ENCODE results near the gene ASCC1.
A peak's percentile ranks its signal among the peaks of the same experiment; 100 is the strongest.

The ASCC1 gene

DNA sequence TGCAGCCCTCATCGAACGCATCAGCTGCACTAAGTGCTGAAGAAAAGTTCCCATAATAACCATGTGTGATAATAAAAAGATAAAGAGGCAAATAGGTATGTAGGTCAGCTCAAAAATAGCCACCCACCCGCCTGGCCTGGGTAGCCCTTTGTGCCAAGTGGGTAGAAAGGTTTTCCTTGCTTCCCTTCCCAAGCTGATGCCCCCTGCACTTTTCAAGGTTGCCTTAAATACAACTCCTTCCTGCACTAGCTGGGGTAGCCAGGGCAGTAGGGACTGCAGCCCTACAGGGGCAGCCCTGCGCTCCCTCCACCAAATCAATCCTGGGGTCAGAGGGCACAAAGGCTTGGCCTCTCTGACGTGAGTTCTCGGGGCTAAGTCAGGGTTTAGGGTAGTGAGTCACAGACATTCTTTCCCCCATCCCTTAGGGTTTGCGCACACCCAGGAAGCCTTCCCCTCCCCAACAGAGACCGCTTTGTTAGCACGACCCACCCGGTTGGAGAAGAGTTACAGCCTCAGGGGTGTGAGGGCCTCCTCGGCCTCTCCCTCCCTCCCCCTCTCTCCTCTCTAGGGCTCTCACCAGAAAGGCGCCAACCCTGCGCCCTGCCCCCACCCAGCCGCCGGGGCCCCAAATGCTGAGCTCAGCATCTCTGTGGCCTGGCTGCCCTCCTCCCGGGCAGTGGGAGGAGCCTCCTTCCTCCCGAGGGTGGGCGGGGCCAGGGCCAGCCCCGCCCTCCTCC is 44.3 kb upstream of the ASCC1 start:
- H3K4me3 ChIP-seq (replicated peaks; ENCODE audit: low read depth, low read length), result peak overlapping the region; percentile 47
- TF ChIP-seq, protein P1, sequence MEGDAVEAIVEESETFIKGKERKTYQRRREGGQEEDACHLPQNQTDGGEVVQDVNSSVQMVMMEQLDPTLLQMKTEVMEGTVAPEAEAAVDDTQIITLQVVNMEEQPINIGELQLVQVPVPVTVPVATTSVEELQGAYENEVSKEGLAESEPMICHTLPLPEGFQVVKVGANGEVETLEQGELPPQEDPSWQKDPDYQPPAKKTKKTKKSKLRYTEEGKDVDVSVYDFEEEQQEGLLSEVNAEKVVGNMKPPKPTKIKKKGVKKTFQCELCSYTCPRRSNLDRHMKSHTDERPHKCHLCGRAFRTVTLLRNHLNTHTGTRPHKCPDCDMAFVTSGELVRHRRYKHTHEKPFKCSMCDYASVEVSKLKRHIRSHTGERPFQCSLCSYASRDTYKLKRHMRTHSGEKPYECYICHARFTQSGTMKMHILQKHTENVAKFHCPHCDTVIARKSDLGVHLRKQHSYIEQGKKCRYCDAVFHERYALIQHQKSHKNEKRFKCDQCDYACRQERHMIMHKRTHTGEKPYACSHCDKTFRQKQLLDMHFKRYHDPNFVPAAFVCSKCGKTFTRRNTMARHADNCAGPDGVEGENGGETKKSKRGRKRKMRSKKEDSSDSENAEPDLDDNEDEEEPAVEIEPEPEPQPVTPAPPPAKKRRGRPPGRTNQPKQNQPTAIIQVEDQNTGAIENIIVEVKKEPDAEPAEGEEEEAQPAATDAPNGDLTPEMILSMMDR (IDR thresholded peaks at IDR 0.05; ENCODE audit: low read length, missing control alignments), result no peak

DNA sequence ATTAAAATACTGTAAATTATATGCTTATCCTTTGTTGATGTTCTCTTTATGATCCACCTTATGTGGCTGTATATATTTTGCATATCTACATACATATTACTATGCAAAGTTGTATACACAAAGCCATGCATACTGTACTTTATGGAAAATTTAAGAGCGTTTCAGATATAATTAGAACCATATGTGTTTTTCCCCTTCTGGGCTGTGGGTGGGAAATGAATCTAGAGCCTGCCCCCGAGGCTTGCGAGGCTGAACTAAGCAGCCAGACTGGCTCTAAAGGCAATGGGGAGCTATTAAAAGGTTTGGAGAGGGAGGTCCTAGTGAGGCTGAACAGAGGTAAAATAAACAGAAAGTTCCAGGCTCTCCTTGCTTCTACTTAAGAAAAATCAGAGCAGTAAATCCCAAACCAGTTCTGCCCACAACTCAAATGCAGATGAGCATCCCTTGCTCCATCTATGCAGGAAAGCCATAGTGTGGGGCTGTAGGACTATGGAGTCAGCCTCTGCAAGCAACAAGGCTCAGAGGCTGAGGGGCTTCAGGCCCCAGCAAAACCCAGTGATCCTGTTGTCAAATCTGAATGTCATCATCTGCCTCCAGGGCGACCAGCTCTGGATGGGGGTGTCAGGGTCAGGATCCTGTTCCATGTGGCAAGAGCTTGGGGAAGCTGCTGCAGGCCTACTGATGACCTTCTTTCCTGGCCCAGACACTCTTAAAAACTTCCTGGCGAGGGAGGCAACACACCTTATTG is 43.6 kb upstream of the ASCC1 start:
- H3K4me3 ChIP-seq (replicated peaks; ENCODE audit: low read depth, low read length), result no peak overlapping the region
- DNase-seq (ENCODE audit: low read depth), result peak; percentile 53
- TF ChIP-seq, protein P1 (IDR thresholded peaks at IDR 0.05; ENCODE audit: low read length, missing control alignments), result no peak

More for the DNA sequence above, 44.3 kb upstream of the ASCC1 start:
- DNase-seq (ENCODE audit: low read depth), result peak; percentile 90

DNA sequence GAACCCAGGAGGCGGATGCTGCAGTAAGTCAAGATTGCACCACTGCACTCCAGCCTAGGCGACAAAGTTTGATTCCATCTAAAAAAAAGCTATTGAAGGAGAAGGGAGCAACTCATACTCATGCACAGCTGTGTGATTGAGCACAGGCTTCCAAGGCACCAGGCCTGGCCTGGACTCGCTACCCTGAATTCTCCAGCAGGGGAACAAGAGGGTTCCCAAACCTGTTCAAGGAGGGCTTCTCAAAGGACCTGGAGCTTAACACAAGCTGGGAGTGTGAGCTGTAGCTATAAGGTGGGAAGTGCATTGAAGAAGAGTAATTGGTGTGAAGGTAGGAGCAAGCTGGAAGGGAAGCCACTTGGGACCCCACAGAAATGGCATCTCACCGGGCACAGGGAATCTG is 42.5 kb upstream of the ASCC1 start:
- H3K4me3 ChIP-seq (replicated peaks; ENCODE audit: low read depth, low read length), result no peak overlapping the region
- TF ChIP-seq, protein P1 (IDR thresholded peaks at IDR 0.05; ENCODE audit: low read length, missing control alignments), result no peak
- no peak for DNase-seq (ENCODE audit: low read depth)

DNA sequence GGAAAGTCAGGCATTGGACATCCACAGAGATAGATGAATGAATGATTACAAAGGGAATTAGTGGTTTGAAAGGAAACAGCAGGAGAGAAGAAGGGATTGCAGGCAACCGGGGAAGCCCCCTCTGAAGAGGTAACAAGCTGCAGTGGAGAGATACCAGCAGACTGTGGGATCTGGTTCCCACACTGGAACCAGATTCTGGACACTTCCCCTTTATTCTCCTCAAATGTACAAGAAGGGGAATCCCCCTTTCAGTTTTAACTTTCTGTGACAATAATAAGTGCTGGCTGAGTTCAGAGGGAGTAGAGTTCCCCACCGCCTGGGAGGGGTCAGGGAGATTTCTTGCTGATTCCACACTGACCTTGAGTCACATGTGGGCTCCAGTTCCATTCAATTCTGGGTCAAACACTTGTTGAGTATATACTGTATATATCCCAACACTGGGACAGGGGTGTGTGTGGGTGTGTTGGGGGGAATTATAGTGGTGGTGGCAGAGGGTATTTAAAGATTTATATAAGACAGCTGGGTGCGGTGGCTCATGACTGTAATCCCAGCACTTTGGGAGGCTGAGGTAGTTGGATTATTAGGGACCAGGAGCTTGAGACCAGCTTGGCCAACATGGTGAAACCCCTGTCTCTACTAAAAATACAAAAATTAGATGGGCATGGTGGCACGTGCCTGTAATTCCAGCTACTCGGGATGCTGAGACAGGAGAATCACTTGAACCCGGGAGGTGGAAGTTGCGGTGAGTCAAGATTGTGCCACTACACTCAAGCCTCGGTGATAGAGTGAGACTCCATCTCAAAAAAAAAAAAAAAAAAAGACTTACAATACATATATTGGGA is 41.2 kb upstream of the ASCC1 start:
- TF ChIP-seq, protein P1 (IDR thresholded peaks at IDR 0.05; ENCODE audit: low read length, missing control alignments), result no peak
- no peak overlapping the region for H3K4me3 ChIP-seq (replicated peaks; ENCODE audit: low read depth, low read length)
- DNase-seq (ENCODE audit: low read depth), result peak; percentile 41

DNA sequence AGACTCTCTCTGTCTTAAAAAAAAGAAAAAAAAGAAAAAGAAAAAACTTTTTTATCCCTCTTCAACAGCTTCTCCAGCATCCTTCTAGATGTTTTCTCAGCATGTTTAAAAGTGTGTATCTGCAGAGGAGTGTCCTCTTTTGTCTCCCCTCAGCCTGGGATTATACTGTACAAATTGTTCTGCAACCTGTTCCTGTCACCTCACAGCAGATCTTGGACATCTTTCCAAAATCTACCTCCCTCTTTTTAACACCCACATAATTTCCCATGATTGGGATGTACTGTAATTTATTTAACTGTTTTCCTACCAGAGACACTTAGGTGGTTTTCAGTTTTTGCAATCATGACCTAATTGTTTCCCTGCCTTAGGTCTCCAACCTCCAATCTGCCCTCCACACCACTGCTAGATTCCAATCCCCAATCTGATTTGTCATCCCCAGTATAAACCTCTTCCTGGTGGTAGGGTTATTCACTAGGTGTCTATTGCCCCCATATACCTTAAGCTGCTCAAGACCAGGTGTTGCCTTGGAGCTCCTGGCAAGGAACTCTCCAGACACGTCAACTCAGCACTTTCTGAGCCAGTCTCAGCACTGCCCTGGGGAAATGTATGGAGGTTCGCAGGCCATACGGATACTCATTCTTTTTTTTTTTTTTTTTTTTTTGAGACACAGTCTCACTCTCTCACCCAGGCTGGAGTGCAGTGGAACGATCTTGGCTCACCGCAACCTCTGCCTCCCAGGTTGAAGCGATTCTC is 40.1 kb upstream of the ASCC1 start:
- no peak overlapping the region for H3K4me3 ChIP-seq (replicated peaks; ENCODE audit: low read depth, low read length)
- TF ChIP-seq, protein P1 (IDR thresholded peaks at IDR 0.05; ENCODE audit: low read length, missing control alignments), result no peak

More for the DNA sequence above, 40.1 kb upstream of the ASCC1 start:
- no peak for DNase-seq (ENCODE audit: low read depth)

Data from fibroblast of pulmonary artery (primary cell).